ENCODE data around the gene TENT5C. TPM values are rescaled to one million over a fixed set of nuclear protein-coding genes. Genes with fewer than 3 reads are reported as not detected.

Gene TENT5C
- total RNA-seq, 1 experiment from 2014 or later = 1.4 TPM

GRCh38 chr1:117641536-117641935 lies 35.7 kb downstream of the TENT5C start (continued):
- no peak for TF ChIP-seq POLR2A (IDR thresholded peaks at IDR 0.05; ENCODE audit: borderline replicate concordance, extremely low read depth, insufficient read depth, insufficient read length)
- no peak for TF ChIP-seq CTCF (IDR thresholded peaks at IDR 0.05 in 2 of 3, conservative IDR thresholded peaks at IDR 0.05 in 1 of 3; ENCODE audit: borderline replicate concordance in 1 of 3, insufficient read depth in 1 of 3, low read depth in 2 of 3, low read length in 2 of 3)

GRCh38 chr1:117642963-117643362 lies 37.1 kb downstream of the TENT5C start:
- no peak for ATAC-seq
- no peaks in the 10 kb centered on the region for H3K36me3 ChIP-seq (ENCODE audit: control insufficient read depth in 1 of 2, insufficient read depth in 2 of 2, low read length in 2 of 2)
- CTCF ChIA-PET = interaction anchor here (0.6 kb wide), 1 partner anchor 8 kb away, joined by 3 read pairs; no protein-coding TSS in a partner anchor
- TF ChIP-seq ZBTB33 (IDR thresholded peaks at IDR 0.05; ENCODE audit: extremely low read depth, insufficient replicate concordance, low read length) (no peak), RAD21 (IDR thresholded peaks at IDR 0.05; ENCODE audit: low read depth) (no peak), SRF (IDR thresholded peaks at IDR 0.05; ENCODE audit: low read depth) (no peak), REST (IDR thresholded peaks at IDR 0.05; ENCODE audit: low read depth) (no peak), CEBPB (IDR thresholded peaks at IDR 0.05; ENCODE audit: low read depth) (no peak), ATF3 (IDR thresholded peaks at IDR 0.05) (no peak)
- H3K4me2 ChIP-seq (ENCODE audit: low read length) = no peak overlapping the region
- RAD21 ChIA-PET (ENCODE audit: low non-redundant PET in 1 of 2, low total read pairs in 2 of 2, uncharacterized antibody in 2 of 2, unreplicated experiment in 2 of 2) = no interaction called here
- no peaks in the 10 kb centered on the region for H3K4me1 ChIP-seq (ENCODE audit: control insufficient read depth in 1 of 2, insufficient read depth in 2 of 2, low read length in 2 of 2)
- H3K4me3 ChIP-seq (replicated peaks in 1 of 2; ENCODE audit: low read depth in 1 of 2, low read length in 2 of 2) = no peak overlapping the region
- no peak overlapping the region for H3K27ac ChIP-seq (ENCODE audit: low read depth, low read length)
- POLR2A ChIA-PET = no interaction called here
- H3K27me3 ChIP-seq (ENCODE audit: insufficient read depth, low read length) = no peaks in the 10 kb centered on the region
- intact Hi-C loops (cut with micrococcal nuclease) = no loop called here
- BruUV-seq (replicated peaks) = no TSS peak
- H3K9me2 ChIP-seq (ENCODE audit: insufficient read depth) = no peaks in the 10 kb centered on the region
- no peak overlapping the region for H2AFZ ChIP-seq (ENCODE audit: low read depth, low read length, poor library complexity, severe bottlenecking)
- H4K20me1 ChIP-seq (ENCODE audit: insufficient read depth) = no peaks in the 10 kb centered on the region
- no peak overlapping the region for H3K9ac ChIP-seq (ENCODE audit: low read length)
- no peak for DNase-seq (ENCODE audit: low read depth, low spot score)
- no peaks in the 10 kb centered on the region for H3K9me3 ChIP-seq (ENCODE audit: control insufficient read depth in 1 of 2, insufficient read depth in 1 of 2, low read depth in 1 of 2, low read length in 2 of 2)
- no peaks in the 10 kb centered on the region for H3K79me2 ChIP-seq (ENCODE audit: insufficient read depth, low read length)
